CD4-positive, alpha-beta T cell treated with Interleukin-15 for 4 hours (primary cell): Measurements from ENCODE around the gene KRTCAP2.

ENCODE experiments used
- DNase-seq: peaks from one replicate; pipeline ENCODE4 v3.0.0-alpha.2; 2020; ENCODE audit warnings: low spot score

Gene KRTCAP2

GRCh38 chr1:155183775-155184221 is 10.7 kb upstream of the KRTCAP2 start:
- no peak for DNase-seq

- DNase-seq: no peak
Observed at GRCh38 chr1:155182052-155182550, 9.0 kb upstream of the KRTCAP2 start.

- no peak for DNase-seq
Observed at GRCh38 chr1:155181371-155182051, 8.4 kb upstream of the KRTCAP2 start.

GRCh38 chr1:155179112-155180031 is 6.3 kb upstream of the KRTCAP2 start:
- DNase-seq: no peak

GRCh38 chr1:155178441-155179111 is 5.5 kb upstream of the KRTCAP2 start:
- DNase-seq: no peak

GRCh38 chr1:155177918-155178281 is 4.8 kb upstream of the KRTCAP2 start:
- DNase-seq: no peak

- DNase-seq: no peak
Observed at GRCh38 chr1:155177192-155177917, 4.3 kb upstream of the KRTCAP2 start.

- DNase-seq: peak; percentile 88
Observed at GRCh38 chr1:155176544-155177071, 3.5 kb upstream of the KRTCAP2 start.

GRCh38 chr1:155175927-155176371 is 2.8 kb upstream of the KRTCAP2 start:
- DNase-seq: peak; percentile 37

GRCh38 chr1:155175281-155175926 is 2.3 kb upstream of the KRTCAP2 start:
- no peak for DNase-seq

GRCh38 chr1:155174324-155175280 is 1.5 kb upstream of the KRTCAP2 start:
- peak; percentile 71 for DNase-seq

GRCh38 chr1:155173478-155174323 is 597 bp upstream of the KRTCAP2 start, which contains the start of gene TRIM46:
TRIM46 (plus strand) TSS chr1:155173849; CDS start chr1:155173967, 118 bp downstream.
- DNase-seq: peak; percentile 82

- no peak for DNase-seq
Observed at GRCh38 chr1:155171836-155172731, 1.0 kb downstream of the KRTCAP2 start.

GRCh38 chr1:155170806-155171205 is 2.3 kb downstream of the KRTCAP2 start:
- no peak for DNase-seq

- no peak for DNase-seq
Observed at GRCh38 chr1:155170101-155170785, 2.9 kb downstream of the KRTCAP2 start.

GRCh38 chr1:155169541-155169940 is 3.6 kb downstream of the KRTCAP2 start:
- no peak for DNase-seq
